ENCODE data around the gene CHCHD6.

The CHCHD6 gene

GRCh38 chr3:126926684-126927400 lies 222.8 kb downstream of the CHCHD6 start:
- DNase-seq, result peak in 1 of 2 experiments; percentile 27

GRCh38 chr3:126927401-126927750 lies 223.3 kb downstream of the CHCHD6 start:
- no peak for DNase-seq

- DNase-seq, result no peak
These were observed 223.8 kb downstream of the CHCHD6 start for GRCh38 chr3:126927846-126928245.

GRCh38 chr3:126928921-126929474 lies 225.0 kb downstream of the CHCHD6 start:
- no peak for DNase-seq

- DNase-seq, result no peak
These were observed 227.0 kb downstream of the CHCHD6 start for GRCh38 chr3:126930936-126931600.

- DNase-seq, result no peak
These were observed 227.8 kb downstream of the CHCHD6 start for GRCh38 chr3:126931806-126932187.

- peak in 1 of 2 experiments; percentile 20 for DNase-seq
These were observed 228.3 kb downstream of the CHCHD6 start for GRCh38 chr3:126932188-126932931.

- no peak for DNase-seq
These were observed 230.0 kb downstream of the CHCHD6 start for GRCh38 chr3:126934031-126934531.

- no peak for DNase-seq
These were observed 231.0 kb downstream of the CHCHD6 start for GRCh38 chr3:126934991-126935390.

- no peak for DNase-seq
These were observed 231.9 kb downstream of the CHCHD6 start for GRCh38 chr3:126935756-126936509.

- peak; percentile 55 to 90 for DNase-seq
These were observed 232.9 kb downstream of the CHCHD6 start for GRCh38 chr3:126936853-126937425.

- DNase-seq, result no peak
These were observed 233.5 kb downstream of the CHCHD6 start for GRCh38 chr3:126937533-126937932.

- DNase-seq, result peak; percentile 58 to 80
These were observed 233.9 kb downstream of the CHCHD6 start for GRCh38 chr3:126937973-126938372.

GRCh38 chr3:126938520-126939337 lies 234.7 kb downstream of the CHCHD6 start:
- no peak for DNase-seq

- no peak for DNase-seq
These were observed 235.3 kb downstream of the CHCHD6 start for GRCh38 chr3:126939338-126939718.

- no peak for DNase-seq
These were observed 235.7 kb downstream of the CHCHD6 start for GRCh38 chr3:126939733-126940132.

- no peak for DNase-seq
These were observed 237.8 kb downstream of the CHCHD6 start for GRCh38 chr3:126941721-126942270.

- DNase-seq, result no peak
These were observed 240.3 kb downstream of the CHCHD6 start for GRCh38 chr3:126944089-126944965.

GRCh38 chr3:126945171-126945721 lies 241.2 kb downstream of the CHCHD6 start:
- no peak for DNase-seq

GRCh38 chr3:126945891-126946290 lies 241.9 kb downstream of the CHCHD6 start:
- no peak for DNase-seq

Measured in NCI-H446 (cell line).